Right ventricle myocardium superior (tissue), 1 donor: ENCODE results near the gene NFKBIA. TPM values are rescaled to one million over a fixed set of nuclear protein-coding genes. Genes with fewer than 3 reads are reported as not detected.
"Not testable (repeated sequence)": the region's sequence is repeated elsewhere in the genome, so short reads cannot be mapped to it uniquely, and the experiment has no call there.

Experiments
- ATAC-seq: fragments of 200-7000 bp; cut with Tn5 transposase; one replicate; pipeline ENCODE4 v1.9.1; 2020; ENCODE audit warnings: mild to moderate bottlenecking; ENCODE audit not compliant: poor library complexity
- DNase-seq: peaks from one replicate; pipeline ENCODE4 v3.0.0-alpha.2; 2020
- intact Hi-C: fragments of 100-400 bp; cut with DNase I; formaldehyde crosslinking; loops from one replicate; pipeline ENCODE4 v1.11.2; 2022
- long read RNA-seq: library from polyadenylated mRNA; unstranded; transcript quantifications from one replicate; pipeline ENCODE4 v2.0.0, GENCODE V29; 2021
- total RNA-seq: library from RNA; stranded (reverse); fragmentation: NEBNext Ultra II Directional; extraction: Animal tissue kit (Norgen Biotek cat#: 25700); gene quantifications from one replicate; pipeline ENCODE4 v1.2.1, GENCODE V29; 2021
- donor health status: DM: no; HTN: yes; CAD: no; lungs with severe emphysema.

NFKBIA gene
- total RNA-seq = 73.3 TPM
- long read RNA-seq, transcript NFKBIA-209 (5 exons, 1,537 nt) = minor isoform, 7 of 84 reads
- long read RNA-seq, transcript NFKBIA-201 (6 exons, 1,558 nt) = major isoform, 69 of 84 reads
- long read RNA-seq, partial matches to known transcripts = 3 of 84 reads
- long read RNA-seq, other reads (novel, unspliced or antisense) = 4 of 84 reads

GRCh38 chr14:35404449-35405303, at the start of gene NFKBIA:
TSS of gene NFKBIA (minus strand) at chr14:35404749. CDS start at chr14:35404644, 105 bp downstream.
- peak; percentile 96 for DNase-seq
- ATAC-seq = peak; percentile 76
- intact Hi-C loops = loop anchor here (2.0 to 5.0 kb wide), 2 partner anchors 68 to 187 kb away; no protein-coding TSS in a partner anchor

- intact Hi-C loops = no loop called here
- ATAC-seq (no peak), DNase-seq (no peak)
Observed at GRCh38 chr14:35446450-35446849, 41.9 kb upstream of the NFKBIA start.

GRCh38 chr14:35444104-35444503, 39.6 kb upstream of the NFKBIA start:
- ATAC-seq = no peak

GRCh38 chr14:35441160-35441559, 36.6 kb upstream of the NFKBIA start:
- no peak for ATAC-seq
- intact Hi-C loops = no loop called here
- no peak for DNase-seq

More at GRCh38 chr14:35444104-35444503, 39.6 kb upstream of the NFKBIA start:
- DNase-seq = no peak
- intact Hi-C loops = no loop called here

- intact Hi-C loops = no loop called here
- DNase-seq = no peak
- ATAC-seq = no peak
Observed at GRCh38 chr14:35438910-35439713, 34.6 kb upstream of the NFKBIA start.

- intact Hi-C loops, ATAC-seq, DNase-seq: not testable (repeated sequence)
Observed at GRCh38 chr14:35438492-35438891, 33.9 kb upstream of the NFKBIA start.

GRCh38 chr14:35435177-35435576, 30.6 kb upstream of the NFKBIA start:
- DNase-seq = no peak
- intact Hi-C loops = no loop called here
- ATAC-seq = no peak

- no peak for ATAC-seq
- intact Hi-C loops = no loop called here
Observed at GRCh38 chr14:35433826-35434225, 29.3 kb upstream of the NFKBIA start.

GRCh38 chr14:35430459-35431199, 26.1 kb upstream of the NFKBIA start:
- ATAC-seq = no peak
- intact Hi-C loops = no loop called here
- no peak for DNase-seq

More at GRCh38 chr14:35433826-35434225, 29.3 kb upstream of the NFKBIA start:
- no peak for DNase-seq

- DNase-seq (no peak), ATAC-seq (no peak)
- intact Hi-C loops = no loop called here
Observed at GRCh38 chr14:35429951-35430350, 25.4 kb upstream of the NFKBIA start.

GRCh38 chr14:35425850-35426249, 21.3 kb upstream of the NFKBIA start:
- DNase-seq (no peak), ATAC-seq (no peak)
- intact Hi-C loops = no loop called here

- DNase-seq = no peak
- no peak for ATAC-seq
- intact Hi-C loops = no loop called here
Observed at GRCh38 chr14:35423621-35424020, 19.1 kb upstream of the NFKBIA start.

- DNase-seq (no peak), ATAC-seq (no peak)
- intact Hi-C loops = no loop called here
Observed at GRCh38 chr14:35420036-35420811, 15.7 kb upstream of the NFKBIA start.

- intact Hi-C loops = no loop called here
- DNase-seq (no peak), ATAC-seq (no peak)
Observed at GRCh38 chr14:35419429-35419841, 14.9 kb upstream of the NFKBIA start.

- intact Hi-C loops = no loop called here
- DNase-seq (no peak), ATAC-seq (no peak)
Observed at GRCh38 chr14:35418093-35418492, 13.5 kb upstream of the NFKBIA start.

GRCh38 chr14:35416108-35416750, 11.7 kb upstream of the NFKBIA start:
- ATAC-seq (no peak), DNase-seq (no peak)
- intact Hi-C loops = no loop called here

- intact Hi-C loops = loop anchor here (5.0 kb wide), 2 partner anchors 272 to 292 kb away; partner anchors contain the start of genes PPP2R3C and PRORP
- ATAC-seq = no peak
- no peak for DNase-seq
Observed at GRCh38 chr14:35414365-35414764, 9.8 kb upstream of the NFKBIA start.
